IgD-negative memory B cell (primary cell): ENCODE results near the gene UTY. TPM values are rescaled to one million over a fixed set of nuclear protein-coding genes. Genes with fewer than 3 reads are reported as not detected.

Source experiments
- H3K27ac Mint-ChIP-seq, 3 donors: one replicate each; pipeline ENCODE4 v1.8.0; 2020 to 2022; ENCODE audit warnings: mild to moderate bottlenecking in 3 of 3, mixed read lengths in 3 of 3, moderate library complexity in 1 of 3
- H3K27me3 Mint-ChIP-seq: one replicate; pipeline ENCODE4 v1.8.0; 2021; ENCODE audit warnings: mixed read lengths
- H3K36me3 Mint-ChIP-seq: one replicate; pipeline ENCODE4 v1.8.0; 2020; ENCODE audit warnings: mild to moderate bottlenecking, mixed read lengths
- H3K4me1 Mint-ChIP-seq, 3 donors: one replicate each; pipeline ENCODE4 v1.8.0; 2020 to 2022; ENCODE audit warnings: mixed read lengths in 3 of 3, mild to moderate bottlenecking in 1 of 3
- H3K4me3 Mint-ChIP-seq, 4 donors: one replicate each; pipeline ENCODE4 v1.8.0; 2020 to 2022; ENCODE audit warnings: mild to moderate bottlenecking in 4 of 4, mixed read lengths in 4 of 4, moderate library complexity in 3 of 4
- H3K9me3 Mint-ChIP-seq, 3 donors: one replicate each; pipeline ENCODE4 v1.8.0; 2020 to 2021; ENCODE audit warnings: mixed read lengths in 3 of 3, mild to moderate bottlenecking in 1 of 3
- polyA plus RNA-seq: library from polyadenylated mRNA; unstranded; fragments of 300-500 nt; fragmentation: Illumina TruSeq; gene quantifications from one replicate; pipeline ENCODE4 v1.2.3, GENCODE V29; 2021

The UTY gene
- polyA plus RNA-seq, 1 donor from 2014 or later: not detected

DNA sequence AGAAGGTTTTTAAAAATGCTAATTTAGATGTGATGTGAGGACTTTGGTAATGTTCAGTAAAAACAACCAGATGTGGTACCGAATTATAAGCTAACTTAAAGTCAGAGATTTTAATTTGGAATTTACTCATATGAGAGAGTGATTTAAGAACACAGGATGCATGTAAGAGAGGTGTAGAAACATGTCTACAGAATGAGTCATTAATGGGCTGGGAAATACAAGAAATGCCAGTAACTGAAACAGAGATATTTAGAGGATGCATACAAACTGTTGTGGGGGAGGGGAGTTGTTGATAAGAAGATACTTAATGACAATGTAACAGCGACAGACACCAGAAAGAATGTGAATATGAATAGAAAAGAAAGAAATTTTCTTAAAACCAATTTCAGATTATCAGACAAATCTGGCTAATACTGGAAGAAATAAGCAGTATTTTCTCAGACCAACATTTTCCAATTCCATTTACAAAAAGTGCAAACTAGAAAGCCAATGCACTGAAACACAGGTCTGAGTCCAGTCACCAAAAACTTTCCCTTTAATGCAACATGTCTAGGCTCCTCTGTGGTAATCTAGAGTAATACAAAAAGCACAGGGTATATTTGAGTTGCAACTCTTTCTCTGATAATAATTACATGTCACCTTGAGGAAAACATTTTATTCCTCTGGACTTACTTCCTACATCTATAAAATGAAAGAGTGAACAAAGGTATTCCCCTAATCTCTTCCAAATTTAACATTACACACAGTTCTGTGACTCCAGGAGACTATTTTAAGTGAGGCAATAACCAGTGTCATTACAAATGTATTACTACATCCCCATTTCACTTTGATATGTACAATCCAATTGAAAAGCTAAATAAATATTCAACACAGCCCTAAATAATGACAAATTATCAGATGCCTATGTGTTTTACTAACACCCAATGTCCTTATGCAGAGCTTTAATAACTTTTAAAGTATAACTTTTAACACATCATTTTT lies 117.9 kb downstream of the UTY start:
- H3K27me3 Mint-ChIP-seq: no peaks in the 10 kb centered on the region
- H3K27ac Mint-ChIP-seq: no peak overlapping the region
- no peaks in the 10 kb centered on the region for H3K36me3 Mint-ChIP-seq
- no peak overlapping the region for H3K4me3 Mint-ChIP-seq
- H3K4me1 Mint-ChIP-seq: no peaks in the 10 kb centered on the region
- H3K9me3 Mint-ChIP-seq: no peaks in the 10 kb centered on the region

DNA sequence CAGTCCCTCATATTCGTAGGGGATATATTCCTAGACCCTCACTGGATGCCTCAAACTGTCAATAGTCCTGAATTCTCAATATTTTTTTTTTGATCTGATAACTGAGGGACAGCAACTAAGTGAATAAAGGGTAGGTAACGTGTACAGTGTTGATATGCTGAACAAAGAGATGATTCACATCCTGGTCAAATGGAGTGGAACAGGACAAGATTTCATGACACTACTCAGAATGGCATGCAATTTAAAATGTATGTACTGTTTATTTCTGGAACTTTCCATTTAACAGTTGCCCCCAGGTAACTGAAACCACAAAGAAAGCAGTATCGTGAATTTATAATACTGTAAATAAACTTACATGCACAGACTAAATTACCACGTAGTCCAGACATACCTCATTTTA lies 128.4 kb downstream of the UTY start:
- H3K9me3 Mint-ChIP-seq: no peaks in the 10 kb centered on the region
- no peak overlapping the region for H3K4me3 Mint-ChIP-seq
- no peaks in the 10 kb centered on the region for H3K4me1 Mint-ChIP-seq
- H3K36me3 Mint-ChIP-seq: no peaks in the 10 kb centered on the region
- H3K27me3 Mint-ChIP-seq: no peaks in the 10 kb centered on the region
- H3K27ac Mint-ChIP-seq: no peak overlapping the region

DNA sequence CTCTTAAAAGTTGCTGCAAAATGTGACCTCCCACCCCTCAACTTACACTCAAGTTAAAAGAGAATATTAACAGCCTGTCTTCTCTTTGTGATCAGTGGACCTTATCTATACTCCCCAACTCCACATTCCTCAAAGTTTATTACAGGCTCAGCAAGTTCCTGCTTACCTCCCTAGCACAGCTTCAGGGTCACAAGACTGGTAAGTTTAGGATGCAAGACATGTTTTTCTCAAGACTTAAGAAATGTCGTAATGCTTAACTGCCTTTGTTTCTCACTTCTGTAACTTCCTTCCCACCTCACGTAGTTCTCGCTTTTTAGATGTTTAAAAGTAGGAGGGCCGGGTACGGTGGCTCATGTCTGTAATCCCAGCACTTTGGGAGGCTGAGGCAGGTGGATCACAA lies 132.7 kb downstream of the UTY start:
- no peaks in the 10 kb centered on the region for H3K4me1 Mint-ChIP-seq
- no peaks in the 10 kb centered on the region for H3K36me3 Mint-ChIP-seq
- H3K27ac Mint-ChIP-seq: no peak overlapping the region
- H3K27me3 Mint-ChIP-seq: no peaks in the 10 kb centered on the region
- H3K4me3 Mint-ChIP-seq: no peak overlapping the region
- H3K9me3 Mint-ChIP-seq: no peaks in the 10 kb centered on the region

DNA sequence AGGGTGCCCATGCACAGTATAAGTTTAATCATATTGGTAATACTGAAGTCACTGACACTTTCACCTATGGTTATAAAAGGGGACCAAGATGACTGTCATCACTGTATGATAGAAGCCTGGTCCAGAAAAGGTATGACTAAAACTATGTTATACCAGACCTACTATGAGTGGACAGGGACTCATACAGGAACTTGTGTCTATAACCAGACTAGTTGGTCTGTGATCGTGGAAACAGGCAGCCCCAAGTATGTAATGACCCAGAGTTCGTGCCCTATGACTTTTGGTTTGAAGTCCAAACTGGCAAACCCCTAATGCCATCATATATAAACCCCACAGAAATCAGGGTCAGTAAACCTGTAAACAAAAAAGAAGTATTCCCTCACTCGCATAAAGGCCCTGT lies 134.3 kb downstream of the UTY start:
- Mint-ChIP-seq H3K27ac (no peak overlapping the region), H3K9me3 (no peaks in the 10 kb centered on the region), H3K4me3 (no peak overlapping the region), H3K4me1 (no peaks in the 10 kb centered on the region), H3K36me3 (no peaks in the 10 kb centered on the region), H3K27me3 (no peaks in the 10 kb centered on the region)

DNA sequence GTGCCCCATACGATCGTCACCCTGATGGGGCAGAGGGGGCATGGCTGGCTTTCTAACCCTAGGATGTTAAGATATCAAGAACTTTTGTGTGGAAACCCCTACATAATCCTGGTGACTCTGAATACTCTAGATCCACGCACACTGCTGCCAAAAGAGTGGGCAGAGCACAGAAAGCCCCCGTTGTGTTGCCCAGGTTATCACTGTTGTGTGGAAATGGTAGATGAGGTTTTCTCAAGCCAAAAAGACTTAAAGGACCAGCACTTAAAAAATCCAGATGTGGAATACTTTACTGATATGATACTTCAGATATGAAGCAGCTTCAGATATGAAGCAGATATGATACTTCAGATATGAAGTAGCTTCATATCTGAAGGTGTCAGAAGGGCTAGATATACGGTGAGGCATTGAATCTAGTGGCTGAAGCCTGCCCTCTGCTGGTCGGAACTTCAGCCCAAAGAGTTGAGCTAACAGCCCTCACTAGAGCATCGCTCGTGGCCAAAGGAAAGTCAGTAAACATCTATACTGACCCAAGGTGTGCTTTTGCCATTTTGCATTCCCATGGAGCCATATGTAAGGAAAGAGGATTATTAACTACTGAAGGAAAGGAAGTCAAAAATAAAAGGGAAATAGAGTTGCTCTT lies 136.4 kb downstream of the UTY start:
- Mint-ChIP-seq H3K4me3 (no peak overlapping the region), H3K27me3 (no peaks in the 10 kb centered on the region), H3K36me3 (no peaks in the 10 kb centered on the region), H3K4me1 (no peaks in the 10 kb centered on the region), H3K9me3 (no peaks in the 10 kb centered on the region), H3K27ac (no peak overlapping the region)

DNA sequence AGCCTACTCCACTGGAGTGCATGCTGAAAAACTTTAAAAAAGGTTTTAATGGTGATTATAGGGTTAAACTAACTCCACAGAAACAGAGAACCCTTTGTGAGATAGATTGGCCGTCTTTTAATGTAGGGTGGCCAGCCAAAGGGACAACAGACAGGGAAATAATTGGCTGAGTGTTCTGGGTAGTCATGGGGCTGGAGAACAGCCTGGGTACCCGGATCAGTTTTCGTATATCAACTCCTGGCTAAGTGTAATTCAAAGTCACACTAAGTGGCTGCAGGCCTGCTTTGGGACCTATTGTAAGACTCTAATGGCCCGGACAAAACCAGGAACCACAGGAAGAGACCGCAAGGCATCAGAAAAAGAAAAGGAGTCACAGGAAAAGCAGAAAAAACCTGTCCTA lies 139.9 kb downstream of the UTY start:
- no peaks in the 10 kb centered on the region for H3K4me1 Mint-ChIP-seq
- H3K36me3 Mint-ChIP-seq: no peaks in the 10 kb centered on the region
- no peak overlapping the region for H3K4me3 Mint-ChIP-seq
- H3K27ac Mint-ChIP-seq: no peak overlapping the region
- no peaks in the 10 kb centered on the region for H3K9me3 Mint-ChIP-seq
- H3K27me3 Mint-ChIP-seq: no peaks in the 10 kb centered on the region

DNA sequence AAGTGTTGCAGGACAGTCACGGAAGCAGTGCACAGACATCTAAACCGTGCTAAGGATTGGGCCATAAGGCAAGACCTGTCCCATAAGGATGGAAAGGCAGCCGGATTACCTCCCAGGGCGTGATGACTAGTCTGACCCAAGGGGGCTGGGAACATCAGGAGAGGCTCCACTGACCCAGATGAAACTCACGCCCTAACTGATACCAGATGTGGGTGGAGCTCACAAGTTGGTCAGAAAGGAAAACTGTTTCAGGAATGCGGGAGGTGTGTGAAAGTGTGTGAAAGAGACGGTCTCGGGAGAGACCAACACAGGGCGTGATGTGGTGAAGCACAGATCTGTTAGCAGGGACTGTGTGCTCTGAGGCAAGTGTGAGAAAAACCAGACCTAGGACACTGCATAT lies 140.5 kb downstream of the UTY start:
- no peak overlapping the region for H3K4me3 Mint-ChIP-seq
- H3K36me3 Mint-ChIP-seq: no peaks in the 10 kb centered on the region
- H3K27ac Mint-ChIP-seq: no peak overlapping the region
- H3K27me3 Mint-ChIP-seq: no peaks in the 10 kb centered on the region
- no peaks in the 10 kb centered on the region for H3K9me3 Mint-ChIP-seq
- H3K4me1 Mint-ChIP-seq: no peaks in the 10 kb centered on the region

DNA sequence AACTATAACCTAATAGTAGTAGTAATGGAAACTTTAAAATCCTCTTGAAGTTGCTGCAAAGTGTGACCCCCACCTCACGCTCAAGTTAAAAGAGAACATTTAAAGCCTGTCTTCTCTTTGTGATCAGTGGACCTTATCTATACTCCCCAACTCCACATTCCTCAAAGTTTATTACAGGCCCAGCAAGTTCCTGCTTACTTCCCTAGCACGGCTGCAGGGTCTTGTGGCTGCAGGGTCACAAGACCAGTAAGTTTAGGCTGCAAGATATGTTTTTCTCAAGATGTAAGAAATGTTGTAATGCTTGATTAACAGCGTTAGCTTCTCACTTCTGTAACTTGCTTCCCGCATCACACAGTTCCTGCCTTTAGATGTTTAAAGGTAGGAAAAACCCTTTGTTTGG lies 141.1 kb downstream of the UTY start:
- H3K27me3 Mint-ChIP-seq: no peaks in the 10 kb centered on the region
- no peaks in the 10 kb centered on the region for H3K4me1 Mint-ChIP-seq
- H3K27ac Mint-ChIP-seq: no peak overlapping the region
- no peaks in the 10 kb centered on the region for H3K36me3 Mint-ChIP-seq
- no peaks in the 10 kb centered on the region for H3K9me3 Mint-ChIP-seq
- no peak overlapping the region for H3K4me3 Mint-ChIP-seq

DNA sequence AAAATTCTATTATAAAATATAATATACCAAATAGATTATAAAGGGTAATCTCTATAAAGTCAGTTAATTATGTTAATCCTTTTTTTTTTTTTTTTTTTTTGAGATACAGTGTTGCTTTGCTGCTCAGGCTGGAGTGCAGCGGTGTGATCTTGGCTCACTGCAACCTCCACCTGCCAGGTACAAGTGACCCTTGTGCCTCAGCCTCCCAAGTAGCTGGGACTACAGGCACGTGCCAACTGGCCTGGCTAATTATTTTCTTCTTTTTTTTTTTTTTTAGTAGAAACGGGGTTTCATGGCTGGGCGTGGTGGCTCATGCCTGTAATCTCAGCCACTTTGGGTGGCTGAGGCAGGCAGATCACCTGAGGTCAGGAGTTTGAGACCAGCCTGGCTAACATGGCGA lies 141.9 kb downstream of the UTY start:
- H3K27me3 Mint-ChIP-seq: no peaks in the 10 kb centered on the region
- H3K9me3 Mint-ChIP-seq: no peaks in the 10 kb centered on the region
- H3K4me3 Mint-ChIP-seq: no peak overlapping the region
- H3K4me1 Mint-ChIP-seq: no peaks in the 10 kb centered on the region
- no peaks in the 10 kb centered on the region for H3K36me3 Mint-ChIP-seq
- no peak overlapping the region for H3K27ac Mint-ChIP-seq

DNA sequence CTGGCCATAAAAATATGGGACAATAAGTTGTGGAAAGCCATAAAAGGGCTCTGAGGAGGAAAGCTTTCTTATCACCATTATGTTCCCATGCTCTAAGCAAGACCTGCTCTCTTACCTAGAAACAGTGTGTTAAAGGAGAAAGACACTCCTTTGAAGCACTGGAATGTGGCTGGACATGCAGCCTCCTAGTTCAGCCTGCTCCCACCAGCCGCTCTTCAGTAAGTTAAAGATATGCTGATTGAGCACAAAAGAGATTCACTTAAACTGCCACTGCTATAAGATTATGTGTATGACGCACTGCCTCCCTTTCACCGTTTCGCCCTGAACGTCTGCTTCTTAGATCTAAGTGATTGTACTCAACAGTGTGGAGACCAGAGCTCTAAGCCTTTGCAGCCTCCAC lies 146.0 kb downstream of the UTY start:
- Mint-ChIP-seq H3K36me3 (no peaks in the 10 kb centered on the region), H3K9me3 (no peaks in the 10 kb centered on the region), H3K27me3 (no peaks in the 10 kb centered on the region), H3K4me1 (no peaks in the 10 kb centered on the region), H3K4me3 (no peak overlapping the region), H3K27ac (no peak overlapping the region)

DNA sequence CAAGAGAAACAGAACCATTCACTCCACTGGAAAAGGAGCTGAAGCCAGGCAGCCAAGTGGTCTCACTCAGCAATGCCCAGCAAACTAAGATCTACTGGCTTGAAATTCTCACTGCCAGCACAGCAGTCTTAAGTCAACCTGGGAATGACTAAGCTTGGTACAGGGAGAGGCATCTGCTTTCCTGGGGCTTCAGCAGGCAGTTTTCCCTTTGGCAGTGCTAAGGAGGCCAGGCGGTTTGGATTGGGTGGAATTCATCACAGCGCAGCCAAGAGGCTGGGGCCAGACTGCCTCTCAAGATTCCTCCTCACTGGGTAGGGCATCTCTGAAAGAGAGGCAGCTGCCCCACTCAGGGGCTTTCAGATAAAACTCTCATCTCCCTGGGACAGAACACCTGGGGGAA lies 149.2 kb downstream of the UTY start:
- H3K27ac Mint-ChIP-seq: no peak overlapping the region
- no peaks in the 10 kb centered on the region for H3K36me3 Mint-ChIP-seq
- H3K27me3 Mint-ChIP-seq: no peaks in the 10 kb centered on the region
- no peak overlapping the region for H3K4me3 Mint-ChIP-seq
- no peaks in the 10 kb centered on the region for H3K4me1 Mint-ChIP-seq
- H3K9me3 Mint-ChIP-seq: no peaks in the 10 kb centered on the region

DNA sequence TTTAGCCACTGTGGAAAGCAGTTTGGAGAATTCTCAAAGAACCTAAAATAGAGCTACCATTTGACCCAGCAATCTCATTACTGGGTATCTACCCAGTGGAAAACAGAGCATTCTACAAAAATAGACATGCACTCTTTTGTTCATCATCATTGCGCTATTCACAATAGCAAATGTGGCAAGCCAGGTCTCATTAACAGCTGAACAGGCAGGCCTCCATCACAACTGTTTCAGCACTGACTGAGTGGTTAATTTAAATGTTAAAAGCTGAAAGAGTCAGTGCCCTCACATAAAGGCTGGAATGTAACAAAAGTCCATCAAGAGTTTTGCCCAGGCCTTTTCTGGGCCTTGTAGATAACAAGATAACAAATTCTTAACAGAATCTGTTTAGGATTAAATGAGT lies 166.9 kb downstream of the UTY start:
- no peak overlapping the region for H3K4me3 Mint-ChIP-seq
- H3K4me1 Mint-ChIP-seq: no peaks in the 10 kb centered on the region
- H3K9me3 Mint-ChIP-seq: no peaks in the 10 kb centered on the region
- H3K36me3 Mint-ChIP-seq: no peaks in the 10 kb centered on the region
- no peak overlapping the region for H3K27ac Mint-ChIP-seq
- H3K27me3 Mint-ChIP-seq: no peaks in the 10 kb centered on the region

DNA sequence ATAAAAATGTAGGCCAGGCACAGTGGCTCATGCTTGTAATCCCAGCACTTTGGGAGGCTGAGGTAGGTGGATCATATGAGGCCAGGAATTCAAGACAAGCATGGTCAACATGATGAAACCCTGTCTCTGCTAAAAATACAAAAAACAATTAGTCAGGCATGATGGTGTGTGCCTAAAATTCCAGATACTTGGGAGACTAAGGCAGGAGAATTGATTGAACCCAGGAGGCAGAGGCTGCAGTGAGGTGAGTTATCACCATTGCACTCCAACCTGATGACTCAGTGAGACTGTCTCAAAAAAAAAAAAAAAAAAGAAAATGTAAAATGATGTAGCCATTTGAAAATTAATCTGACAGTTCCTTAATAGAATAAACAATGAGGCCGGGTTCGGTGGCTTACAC lies 171.9 kb downstream of the UTY start:
- Mint-ChIP-seq H3K9me3 (no peaks in the 10 kb centered on the region), H3K27ac (no peak overlapping the region), H3K4me1 (no peaks in the 10 kb centered on the region), H3K27me3 (no peaks in the 10 kb centered on the region), H3K36me3 (no peaks in the 10 kb centered on the region), H3K4me3 (no peak overlapping the region)

DNA sequence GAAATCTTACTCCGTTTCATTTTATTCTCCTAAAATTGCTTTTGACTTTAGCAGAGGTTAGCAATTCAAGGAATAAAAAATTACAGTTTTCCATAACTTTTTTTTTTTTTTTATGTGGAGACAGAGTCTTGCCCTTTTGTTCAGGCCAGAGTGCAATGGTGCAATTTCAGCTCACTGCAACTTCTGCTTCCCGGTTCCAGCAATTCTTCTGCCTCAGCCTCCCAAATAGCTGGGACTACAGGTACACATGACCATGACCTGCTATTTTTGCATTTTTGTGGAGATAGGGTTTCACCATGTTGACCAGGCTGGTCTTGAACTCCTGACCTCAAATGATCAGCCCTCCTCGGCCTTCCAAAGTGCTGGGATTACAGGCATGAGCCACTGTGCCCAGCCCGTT lies 179.0 kb downstream of the UTY start:
- Mint-ChIP-seq H3K36me3 (no peaks in the 10 kb centered on the region), H3K4me1 (no peaks in the 10 kb centered on the region), H3K27ac (no peak overlapping the region), H3K4me3 (no peak overlapping the region), H3K27me3 (no peaks in the 10 kb centered on the region), H3K9me3 (no peaks in the 10 kb centered on the region)

DNA sequence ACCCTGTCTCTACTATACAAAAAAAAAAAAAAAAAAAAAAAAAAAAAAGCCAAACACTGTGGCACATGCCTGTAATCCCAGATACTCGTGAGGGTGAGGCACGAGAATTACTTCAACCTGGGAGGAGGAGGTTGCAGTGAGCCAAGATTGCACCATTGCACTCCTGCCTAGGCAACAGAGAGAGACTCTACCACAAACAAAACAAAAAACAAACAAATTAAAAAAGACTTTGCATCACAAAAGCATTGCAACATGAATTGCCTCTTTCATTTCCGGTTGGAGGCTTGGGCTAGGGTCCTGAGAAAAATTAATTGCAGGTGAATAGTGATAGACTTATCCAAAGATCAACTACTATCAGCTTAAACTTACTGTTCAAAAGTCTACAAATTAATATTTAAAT lies 180.4 kb downstream of the UTY start:
- no peaks in the 10 kb centered on the region for H3K27me3 Mint-ChIP-seq
- no peaks in the 10 kb centered on the region for H3K9me3 Mint-ChIP-seq
- H3K36me3 Mint-ChIP-seq: no peaks in the 10 kb centered on the region
- H3K4me3 Mint-ChIP-seq: no peak overlapping the region
- no peaks in the 10 kb centered on the region for H3K4me1 Mint-ChIP-seq
- no peak overlapping the region for H3K27ac Mint-ChIP-seq
